CD4-positive, alpha-beta T cell (primary cell): Measurements from ENCODE around the gene HOGA1. TPM values are rescaled to one million over a fixed set of nuclear protein-coding genes. Genes with fewer than 3 reads are reported as not detected.

Experiments used
- ATAC-seq: fragments of 200-7000 bp; cut with Tn5 transposase; one replicate; pipeline ENCODE4 v1.10.0; 2022; ENCODE audit warnings: mild to moderate bottlenecking; ENCODE audit not compliant: poor library complexity
- CTCF ChIA-PET: fragments of 350-600 bp; sonication (Branson Sonifier 250); formaldehyde crosslinking; loops from one replicate; lab custom pipeline; 2021; ENCODE audit warnings: antibody characterized with exemption, inconsistent platforms; lab: Charles Lee
- POLR2A ChIA-PET: fragments of 350-600 bp; sonication (Branson Sonifier 250); formaldehyde crosslinking; loops from one replicate; lab custom pipeline; 2021; ENCODE audit warnings: antibody characterized with exemption, inconsistent platforms; lab: Charles Lee
- DNase-seq, 14 experiments: peaks; one replicate each; pipeline ENCODE4 v3.0.0-alpha.2; 2013 to 2020; ENCODE audit warnings: mixed read lengths in 2 of 14
- H3K27ac ChIP-seq, 2 donors: one replicate each; pipeline versions ENCODE4 v1.5.1 to v1.7.0; 2013; ENCODE audit warnings: low read length in 2 of 2, low read depth in 1 of 2, mild to moderate bottlenecking in 1 of 2
- H3K27me3 ChIP-seq, 2 experiments: 1 replicate in 1 of 2; 2 replicates in 1 of 2; pipeline versions ENCODE4 v1.6.1 to v1.7.0; 2013; ENCODE audit warnings: low read length in 2 of 2, control low read depth in 1 of 2, mild to moderate bottlenecking in 1 of 2, moderate library complexity in 1 of 2; ENCODE audit not compliant: insufficient read depth in 2 of 2, control insufficient read depth in 1 of 2
- H3K36me3 ChIP-seq: one replicate; pipeline ENCODE4 v1.6.1; 2013; ENCODE audit warnings: low read length, control low read depth; ENCODE audit not compliant: insufficient read depth
- H3K4me1 ChIP-seq: one replicate; pipeline ENCODE4 v1.6.1; 2013; ENCODE audit warnings: low read length, control low read depth; ENCODE audit not compliant: insufficient read depth
- H3K4me3 ChIP-seq: one replicate; pipeline ENCODE4 v1.5.1; 2013; ENCODE audit warnings: mild to moderate bottlenecking, low read length, moderate library complexity
- H3K9me3 ChIP-seq, 2 experiments: 1 replicate in 1 of 2; 2 replicates in 1 of 2; pipeline versions ENCODE4 v1.6.1 to v1.7.0; 2013; ENCODE audit warnings: low read length in 2 of 2, mild to moderate bottlenecking in 2 of 2, control low read depth in 1 of 2, moderate library complexity in 1 of 2; ENCODE audit not compliant: control insufficient read depth in 1 of 2, insufficient read depth in 1 of 2
- H3K27ac Mint-ChIP-seq: one replicate; pipeline ENCODE4 v1.8.0; 2020; ENCODE audit warnings: mixed read lengths
- H3K27me3 Mint-ChIP-seq: one replicate; pipeline ENCODE4 v1.8.0; 2021; ENCODE audit warnings: mixed read lengths
- H3K36me3 Mint-ChIP-seq: one replicate; pipeline ENCODE4 v1.8.0; 2021; ENCODE audit warnings: low read depth, mixed read lengths
- H3K4me1 Mint-ChIP-seq: one replicate; pipeline ENCODE4 v1.8.0; 2021; ENCODE audit warnings: low read depth, mixed read lengths
- H3K4me3 Mint-ChIP-seq: one replicate; pipeline ENCODE4 v1.8.0; 2020; ENCODE audit warnings: mild to moderate bottlenecking, mixed read lengths
- H3K9me3 Mint-ChIP-seq: one replicate; pipeline ENCODE4 v1.8.0; 2020; ENCODE audit warnings: mixed read lengths
- CTCF ChIP-seq: fragments of 200-600 bp; IDR thresholded peaks from one replicate; pipeline ENCODE4 v1.8.0; 2022; ENCODE audit warnings: antibody characterized with exemption, mild to moderate bottlenecking
- intact Hi-C, 2 experiments: fragments of 100-400 bp; cut with DNase I in 1 of 2; cut with micrococcal nuclease in 1 of 2; formaldehyde crosslinking; loops; one replicate each; pipeline versions ENCODE4 v1.15.1 to v1.9.0; 2023 to 2025; cut with DNase I, micrococcal nuclease
- total RNA-seq, 174 experiments: library from RNA in 2 of 174; stranded (reverse) in 2 of 174; gene quantifications; one replicate each; pipeline ENCODE4 v1.2.3 and lab custom pipeline; 2021 to 2026

HOGA1 gene
- total RNA-seq, 2 experiments from 2014 or later = not detected

DNA sequence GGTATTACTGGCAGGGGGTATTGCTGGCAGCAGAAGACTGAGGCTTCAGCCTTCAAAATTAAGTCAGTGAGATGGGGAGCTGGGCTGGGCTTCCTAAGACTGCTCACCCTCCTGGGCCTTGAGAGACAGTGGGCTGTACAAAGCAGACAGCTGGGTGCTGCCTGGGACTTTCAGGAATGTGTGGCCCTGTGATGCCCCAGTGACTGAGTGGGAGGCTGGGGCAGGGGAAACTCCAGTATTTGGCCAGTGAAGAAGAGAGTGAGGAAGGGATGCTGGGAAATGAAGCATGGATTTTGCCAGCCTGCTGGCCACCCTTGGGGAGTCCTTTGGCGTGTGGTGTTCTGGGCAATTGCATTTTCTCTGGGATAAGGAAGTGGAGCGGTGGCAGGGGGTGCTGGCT lies 11.2 kb upstream of the HOGA1 start:
- no peaks in the 10 kb centered on the region for H3K4me1 ChIP-seq
- no peaks in the 10 kb centered on the region for H3K27me3 Mint-ChIP-seq
- no peaks in the 10 kb centered on the region for H3K36me3 ChIP-seq
- H3K36me3 Mint-ChIP-seq = no peaks in the 10 kb centered on the region
- no peaks in the 10 kb centered on the region for H3K4me1 Mint-ChIP-seq
- H3K27ac Mint-ChIP-seq = no peak overlapping the region
- H3K9me3 Mint-ChIP-seq = no peaks in the 10 kb centered on the region
- ATAC-seq = no peak
- H3K27ac ChIP-seq = no peak overlapping the region
- no peak for TF ChIP-seq CTCF
- ChIA-PET CTCF (no interaction called here), POLR2A (no interaction called here)
- no peak overlapping the region for H3K4me3 Mint-ChIP-seq
- no peak for DNase-seq
- H3K9me3 ChIP-seq = no peaks in the 10 kb centered on the region
- no peak overlapping the region for H3K4me3 ChIP-seq
- intact Hi-C loops = no loop called here
- H3K27me3 ChIP-seq = no peaks in the 10 kb centered on the region

GRCh38 chr10:97573672-97574071 lies 10.5 kb upstream of the HOGA1 start:
- Histone ChIP-seq H3K4me1 (no peaks in the 10 kb centered on the region), H3K4me3 (no peak overlapping the region), H3K9me3 (no peaks in the 10 kb centered on the region), H3K27me3 (peaks cover 2 to 3% of the 10 kb centered on the region in 2 experiments), H3K36me3 (no peaks in the 10 kb centered on the region), H3K27ac (no peak overlapping the region)
- no peaks in the 10 kb centered on the region for H3K36me3 Mint-ChIP-seq
- DNase-seq (no peak), ATAC-seq (no peak)
- H3K4me1 Mint-ChIP-seq = no peaks in the 10 kb centered on the region
- ChIA-PET CTCF (interaction anchor here (0.7 kb wide), 1 partner anchor 81 kb away, joined by 3 read pairs; no protein-coding TSS in a partner anchor), POLR2A (no interaction called here)
- H3K27me3 Mint-ChIP-seq = no peaks in the 10 kb centered on the region
- H3K9me3 Mint-ChIP-seq = no peaks in the 10 kb centered on the region
- TF ChIP-seq CTCF = no peak
- no peak overlapping the region for H3K27ac Mint-ChIP-seq
- no peak overlapping the region for H3K4me3 Mint-ChIP-seq
- intact Hi-C loops = no loop called here

GRCh38 chr10:97574374-97575126 lies 9.6 kb upstream of the HOGA1 start:
- H3K27me3 Mint-ChIP-seq = no peaks in the 10 kb centered on the region
- no peaks in the 10 kb centered on the region for H3K9me3 Mint-ChIP-seq
- ATAC-seq = no peak
- Histone ChIP-seq H3K36me3 (no peaks in the 10 kb centered on the region), H3K4me3 (no peak overlapping the region), H3K27ac (no peak overlapping the region), H3K27me3 (peaks cover 2 to 5% of the 10 kb centered on the region in 2 experiments), H3K4me1 (no peaks in the 10 kb centered on the region), H3K9me3 (no peaks in the 10 kb centered on the region)
- no peak overlapping the region for H3K27ac Mint-ChIP-seq
- peak in 1 of 14 experiments; percentile 14 for DNase-seq
- intact Hi-C loops = no loop called here
- TF ChIP-seq CTCF = no peak
- H3K4me3 Mint-ChIP-seq = no peak overlapping the region
- CTCF ChIA-PET = no interaction called here
- POLR2A ChIA-PET = no interaction called here
- no peaks in the 10 kb centered on the region for H3K36me3 Mint-ChIP-seq
- H3K4me1 Mint-ChIP-seq = no peaks in the 10 kb centered on the region
